ENCODE measurements around the gene TMEM72. TPM values are rescaled to one million over a fixed set of nuclear protein-coding genes. Genes with fewer than 3 reads are reported as not detected.
A peak's percentile ranks its signal among the peaks of the same experiment; 100 is the strongest.

Gene TMEM72
- polyA plus RNA-seq, 3 donors = not detected

DNA sequence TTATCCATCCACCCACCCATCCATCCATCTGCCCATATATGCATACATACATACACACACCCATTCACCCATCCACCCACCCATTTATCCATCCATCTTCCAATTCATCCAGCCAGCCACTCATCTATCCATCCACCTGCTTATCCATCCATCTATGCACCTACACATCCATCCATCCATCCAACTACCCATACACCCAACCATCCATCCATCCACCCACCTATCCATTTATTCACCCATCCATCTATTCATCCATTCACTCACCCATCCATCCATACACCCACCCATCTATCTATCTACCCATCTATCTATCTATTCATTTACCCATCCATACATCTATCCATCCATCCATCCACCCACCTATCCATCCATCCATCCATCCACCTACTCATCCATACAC, 17.3 kb downstream of the TMEM72 start:
- TF ChIP-seq, protein P1, sequence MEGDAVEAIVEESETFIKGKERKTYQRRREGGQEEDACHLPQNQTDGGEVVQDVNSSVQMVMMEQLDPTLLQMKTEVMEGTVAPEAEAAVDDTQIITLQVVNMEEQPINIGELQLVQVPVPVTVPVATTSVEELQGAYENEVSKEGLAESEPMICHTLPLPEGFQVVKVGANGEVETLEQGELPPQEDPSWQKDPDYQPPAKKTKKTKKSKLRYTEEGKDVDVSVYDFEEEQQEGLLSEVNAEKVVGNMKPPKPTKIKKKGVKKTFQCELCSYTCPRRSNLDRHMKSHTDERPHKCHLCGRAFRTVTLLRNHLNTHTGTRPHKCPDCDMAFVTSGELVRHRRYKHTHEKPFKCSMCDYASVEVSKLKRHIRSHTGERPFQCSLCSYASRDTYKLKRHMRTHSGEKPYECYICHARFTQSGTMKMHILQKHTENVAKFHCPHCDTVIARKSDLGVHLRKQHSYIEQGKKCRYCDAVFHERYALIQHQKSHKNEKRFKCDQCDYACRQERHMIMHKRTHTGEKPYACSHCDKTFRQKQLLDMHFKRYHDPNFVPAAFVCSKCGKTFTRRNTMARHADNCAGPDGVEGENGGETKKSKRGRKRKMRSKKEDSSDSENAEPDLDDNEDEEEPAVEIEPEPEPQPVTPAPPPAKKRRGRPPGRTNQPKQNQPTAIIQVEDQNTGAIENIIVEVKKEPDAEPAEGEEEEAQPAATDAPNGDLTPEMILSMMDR (IDR thresholded peaks at IDR 0.05) = no peak
- Histone ChIP-seq H3K4me3 (replicated peaks in 1 of 3; ENCODE audit: low read depth in 2 of 3, low read length in 3 of 3) (no peak overlapping the region), H3K36me3 (replicated peaks in 1 of 2; ENCODE audit: control insufficient read depth in 1 of 2, insufficient read depth in 2 of 2, low read length in 2 of 2) (no peaks in the 10 kb centered on the region), H3K4me1 (ENCODE audit: control insufficient read depth in 1 of 2, insufficient read depth in 2 of 2, low read length in 2 of 2) (peaks cover 20 to 27% of the 10 kb centered on the region in 2 donors), H3K4me2 (replicated peaks; ENCODE audit: extremely low read depth, low read length, poor library complexity, severe bottlenecking) (no peak overlapping the region), H3K9me3 (replicated peaks in 1 of 2; ENCODE audit: control insufficient read depth in 1 of 2, insufficient read depth in 1 of 2, low read length in 2 of 2) (no peaks in the 10 kb centered on the region), H3K79me2 (ENCODE audit: insufficient read depth, low read length) (no peaks in the 10 kb centered on the region), H2AFZ (ENCODE audit: insufficient read depth, low read depth, low read length, poor library complexity, severe bottlenecking) (no peak overlapping the region), H3K27ac (ENCODE audit: low read depth in 1 of 2, low read length in 2 of 2) (no peak overlapping the region), H4K20me1 (ENCODE audit: insufficient read depth, low read length) (no peaks in the 10 kb centered on the region), H3K27me3 (ENCODE audit: control insufficient read depth in 2 of 2, insufficient read depth in 2 of 2, low read length in 2 of 2) (no peaks in the 10 kb centered on the region), H3K9ac (ENCODE audit: insufficient read depth, low read length, poor library complexity, severe bottlenecking) (no peak overlapping the region)
- Mint-ChIP-seq H3K27ac (no peak overlapping the region), H3K9me3 (peaks cover 0 to 1% (median 0%) of the 10 kb centered on the region in 7 donors), H3K4me3 (no peak overlapping the region), H3K4me1 (peaks cover 9% of the 10 kb centered on the region), H3K27me3 (ENCODE audit: low read depth in 3 of 3) (peaks cover 0 to 3% (median 0%) of the 10 kb centered on the region in 3 donors), H3K36me3 (no peaks in the 10 kb centered on the region)
- intact Hi-C loops (cut with micrococcal nuclease) = no loop called here
- no peak for DNase-seq

DNA sequence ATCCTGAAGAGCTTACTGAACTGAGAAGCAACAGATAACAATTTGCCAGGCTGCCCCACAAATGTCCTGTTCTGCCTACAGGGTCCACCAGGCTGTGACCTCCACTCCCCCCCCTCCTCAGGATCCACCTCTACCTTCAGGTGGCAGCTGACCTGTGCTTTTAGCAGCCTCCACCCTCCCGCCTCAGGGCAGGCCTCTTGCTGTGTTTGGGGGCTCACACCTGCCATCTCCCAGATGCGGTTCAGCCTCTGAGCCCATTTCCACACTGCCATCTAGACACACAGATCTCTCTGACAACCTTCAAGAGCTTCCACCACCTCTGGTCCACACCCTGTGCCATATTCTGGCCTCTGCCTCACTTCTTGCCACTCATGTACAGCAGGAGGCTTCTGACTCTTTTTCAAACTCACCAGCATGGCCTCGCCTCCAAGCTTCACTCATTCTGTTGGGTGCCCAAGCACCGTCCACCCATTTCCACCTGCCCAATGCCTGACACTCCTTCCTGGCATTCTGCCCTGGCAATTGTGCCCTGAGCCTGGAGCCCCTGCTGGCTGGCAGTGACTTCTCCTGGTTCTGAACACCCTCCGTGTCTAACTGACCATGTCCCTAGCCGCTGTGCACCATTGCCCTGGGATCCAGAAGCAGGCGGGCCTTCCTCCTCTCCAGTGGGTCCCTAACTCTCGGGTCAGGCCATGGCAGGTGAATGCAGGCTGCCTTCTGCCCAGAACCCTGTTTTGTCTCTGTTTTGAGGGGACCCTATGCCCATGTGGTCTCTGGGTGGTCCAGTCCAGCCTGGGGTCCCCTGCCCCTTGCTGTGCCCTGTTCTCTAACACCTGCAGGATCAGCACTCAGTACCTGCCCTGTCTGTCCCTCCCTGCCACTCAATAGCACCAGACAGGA, 18.5 kb downstream of the TMEM72 start:
- H3K4me1 ChIP-seq (ENCODE audit: control insufficient read depth in 1 of 2, insufficient read depth in 2 of 2, low read length in 2 of 2) = peaks cover 32 to 39% of the 10 kb centered on the region in 2 donors
- H4K20me1 ChIP-seq (ENCODE audit: insufficient read depth, low read length) = no peaks in the 10 kb centered on the region
- Mint-ChIP-seq H3K4me1 (peaks cover 19% of the 10 kb centered on the region), H3K4me3 (no peak overlapping the region), H3K27ac (peak overlapping the region in 1 of 7 donors; percentile 19), H3K27me3 (ENCODE audit: low read depth in 3 of 3) (peaks cover 0 to 5% (median 0%) of the 10 kb centered on the region in 3 donors), H3K9me3 (peaks cover 0 to 2% (median 0%) of the 10 kb centered on the region in 7 donors), H3K36me3 (no peaks in the 10 kb centered on the region)
- H3K79me2 ChIP-seq (ENCODE audit: insufficient read depth, low read length) = no peaks in the 10 kb centered on the region
- H2AFZ ChIP-seq (ENCODE audit: insufficient read depth, low read depth, low read length, poor library complexity, severe bottlenecking) = no peak overlapping the region
- TF ChIP-seq, protein P1 (IDR thresholded peaks at IDR 0.05) = no peak
- WGBS (ENCODE audit: insufficient coverage) = 98% methylated on average over 7 of the region's 8 CpGs
- DNase-seq = no peak
- no peak overlapping the region for H3K9ac ChIP-seq (ENCODE audit: insufficient read depth, low read length, poor library complexity, severe bottlenecking)
- H3K27me3 ChIP-seq (ENCODE audit: control insufficient read depth in 2 of 2, insufficient read depth in 2 of 2, low read length in 2 of 2) = no peaks in the 10 kb centered on the region
- no peaks in the 10 kb centered on the region for H3K9me3 ChIP-seq (replicated peaks in 1 of 2; ENCODE audit: control insufficient read depth in 1 of 2, insufficient read depth in 1 of 2, low read length in 2 of 2)
- no peak overlapping the region for H3K27ac ChIP-seq (ENCODE audit: low read depth in 1 of 2, low read length in 2 of 2)
- no peak overlapping the region for H3K4me3 ChIP-seq (replicated peaks in 1 of 3; ENCODE audit: low read depth in 2 of 3, low read length in 3 of 3)
- no peak overlapping the region for H3K4me2 ChIP-seq (replicated peaks; ENCODE audit: extremely low read depth, low read length, poor library complexity, severe bottlenecking)
- H3K36me3 ChIP-seq (replicated peaks in 1 of 2; ENCODE audit: control insufficient read depth in 1 of 2, insufficient read depth in 2 of 2, low read length in 2 of 2) = no peaks in the 10 kb centered on the region
- intact Hi-C loops (cut with micrococcal nuclease) = no loop called here

Data from CD14-positive monocyte (primary cell).